Measurements from ENCODE around the gene FUT2. TPM values are rescaled to one million over a fixed set of nuclear protein-coding genes. Genes with fewer than 3 reads are reported as not detected.
A peak's percentile ranks its signal among the peaks of the same experiment; 100 is the strongest.
"Not testable (repeated sequence)": the region's sequence is repeated elsewhere in the genome, so short reads cannot be mapped to it uniquely, and the experiment has no call there.

The FUT2 gene
- total RNA-seq, 1 donor, result not detected

- no peak for DNase-seq (ENCODE audit: low read depth)
- no peak for TF ChIP-seq CTCF (IDR thresholded peaks at IDR 0.05; ENCODE audit: insufficient read depth, low read depth, low read length)
- H3K4me3 ChIP-seq (ENCODE audit: low read depth, low read length), result no peak overlapping the region
Measured at GRCh38 chr19:48676487-48676886, 19.3 kb upstream of the FUT2 start.

- no peak for TF ChIP-seq CTCF (IDR thresholded peaks at IDR 0.05; ENCODE audit: insufficient read depth, low read depth, low read length)
- no peak for DNase-seq (ENCODE audit: low read depth)
- no peak overlapping the region for H3K4me3 ChIP-seq (ENCODE audit: low read depth, low read length)
Measured at GRCh38 chr19:48676887-48677286, 18.9 kb upstream of the FUT2 start.

GRCh38 chr19:48678201-48678600 is 17.6 kb upstream of the FUT2 start:
- TF ChIP-seq CTCF (IDR thresholded peaks at IDR 0.05; ENCODE audit: insufficient read depth, low read depth, low read length), result no peak
- no peak for DNase-seq (ENCODE audit: low read depth)
- no peak overlapping the region for H3K4me3 ChIP-seq (ENCODE audit: low read depth, low read length)

- H3K4me3 ChIP-seq (ENCODE audit: low read depth, low read length), result not testable (repeated sequence)
Measured at GRCh38 chr19:48680006-48680405, 15.8 kb upstream of the FUT2 start.

GRCh38 chr19:48680436-48681126 is 15.2 kb upstream of the FUT2 start:
- no peak overlapping the region for H3K4me3 ChIP-seq (ENCODE audit: low read depth, low read length)
- no peak for DNase-seq (ENCODE audit: low read depth)
- no peak for TF ChIP-seq CTCF (IDR thresholded peaks at IDR 0.05; ENCODE audit: insufficient read depth, low read depth, low read length)

More at GRCh38 chr19:48680006-48680405, 15.8 kb upstream of the FUT2 start:
- not testable (repeated sequence) for DNase-seq (ENCODE audit: low read depth)

- no peak overlapping the region for H3K4me3 ChIP-seq (ENCODE audit: low read depth, low read length)
- peak; percentile 95 for DNase-seq (ENCODE audit: low read depth)
- no peak for TF ChIP-seq CTCF (IDR thresholded peaks at IDR 0.05; ENCODE audit: insufficient read depth, low read depth, low read length)
Measured at GRCh38 chr19:48681127-48681470, 14.7 kb upstream of the FUT2 start.

- no peak for TF ChIP-seq CTCF (IDR thresholded peaks at IDR 0.05; ENCODE audit: insufficient read depth, low read depth, low read length)
- peak overlapping the region; percentile 32 for H3K4me3 ChIP-seq (ENCODE audit: low read depth, low read length)
- peak; percentile 67 for DNase-seq (ENCODE audit: low read depth)
Measured at GRCh38 chr19:48683349-48683748, 12.4 kb upstream of the FUT2 start.

Data from fibroblast of villous mesenchyme (primary cell).